ENCODE results near the gene JARID2.
"Not testable (repeated sequence)": the region's sequence is repeated elsewhere in the genome, so short reads cannot be mapped to it uniquely, and the experiment has no call there.

Gene JARID2

DNA sequence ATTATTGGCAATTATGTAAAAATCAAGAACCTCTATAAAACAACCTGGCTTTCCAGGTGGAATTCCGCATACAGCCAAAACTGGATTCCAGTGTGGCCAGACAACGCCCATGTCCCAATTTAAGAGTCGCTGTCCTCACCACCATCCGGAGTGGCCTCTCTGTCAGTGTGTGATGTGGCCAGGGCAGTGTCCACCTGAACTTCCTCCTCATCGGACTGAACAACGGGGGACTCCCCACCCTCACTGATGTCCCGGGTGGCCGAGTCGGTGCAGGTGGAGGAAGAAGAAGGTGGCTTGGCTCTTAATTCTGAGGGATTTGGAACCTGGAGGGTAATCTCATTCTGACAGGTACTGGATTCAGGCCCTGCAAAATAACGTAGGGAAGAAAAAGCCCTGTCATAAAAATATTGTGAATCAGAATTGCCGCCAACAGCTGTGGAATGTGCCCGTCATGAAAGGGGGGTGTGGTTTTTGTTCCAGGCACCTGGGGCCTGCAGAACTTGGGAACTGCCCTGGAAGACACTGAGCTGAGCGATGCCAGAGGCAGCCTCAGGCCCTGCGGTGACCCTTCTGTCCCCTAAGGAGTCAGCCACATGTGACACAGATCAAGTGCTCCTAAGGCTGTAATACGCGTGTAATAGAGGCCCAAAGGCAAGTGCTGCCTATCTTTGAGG, 277.1 kb downstream of the JARID2 start:
- no peak for DNase-seq (ENCODE audit: low spot score)

DNA sequence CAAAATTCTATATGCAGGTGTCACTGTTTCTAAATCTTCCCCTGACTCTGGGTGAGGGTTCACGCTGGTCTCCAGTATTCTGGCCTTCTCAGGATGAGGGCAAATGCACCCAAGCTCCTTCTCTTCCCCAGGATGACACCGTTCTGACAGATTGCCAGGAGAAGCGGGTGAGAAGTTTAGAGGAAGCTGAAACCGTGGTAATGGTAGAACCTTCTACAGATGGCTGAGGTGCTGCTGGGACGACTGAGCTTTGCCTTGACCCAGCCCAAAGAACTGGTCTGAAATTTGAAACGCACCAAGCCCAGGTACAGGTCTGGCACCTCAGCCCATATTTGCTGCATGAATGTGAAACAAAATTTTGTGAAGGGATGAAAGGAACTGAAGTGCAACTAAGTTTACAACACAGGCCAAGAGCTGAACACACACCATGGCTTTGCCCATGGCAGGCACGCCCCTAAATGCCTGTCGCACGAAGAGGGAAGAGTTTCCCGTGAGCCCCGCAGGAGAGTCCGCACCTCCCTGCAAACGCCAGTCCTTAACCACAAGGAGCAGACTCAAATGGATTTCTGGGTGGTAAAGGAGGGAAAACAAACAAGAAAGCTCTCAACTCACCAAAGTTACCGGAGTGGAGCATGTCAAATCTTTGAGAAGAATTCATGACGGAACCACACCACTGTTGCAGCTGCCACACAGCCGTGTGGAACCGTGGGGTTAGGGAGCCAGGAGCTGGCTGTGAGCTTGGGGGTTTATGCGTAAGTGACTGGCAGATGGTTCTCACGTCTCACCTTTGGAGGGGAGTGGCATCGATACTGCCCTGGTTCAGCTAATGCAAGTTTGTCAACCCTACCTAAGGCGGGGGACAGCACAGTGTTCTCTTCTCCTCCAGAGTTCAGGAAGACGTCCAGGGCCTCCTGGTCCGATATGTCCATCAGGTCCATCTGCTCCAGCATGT, 278.1 kb downstream of the JARID2 start:
- no peak for DNase-seq (ENCODE audit: low spot score)

DNA sequence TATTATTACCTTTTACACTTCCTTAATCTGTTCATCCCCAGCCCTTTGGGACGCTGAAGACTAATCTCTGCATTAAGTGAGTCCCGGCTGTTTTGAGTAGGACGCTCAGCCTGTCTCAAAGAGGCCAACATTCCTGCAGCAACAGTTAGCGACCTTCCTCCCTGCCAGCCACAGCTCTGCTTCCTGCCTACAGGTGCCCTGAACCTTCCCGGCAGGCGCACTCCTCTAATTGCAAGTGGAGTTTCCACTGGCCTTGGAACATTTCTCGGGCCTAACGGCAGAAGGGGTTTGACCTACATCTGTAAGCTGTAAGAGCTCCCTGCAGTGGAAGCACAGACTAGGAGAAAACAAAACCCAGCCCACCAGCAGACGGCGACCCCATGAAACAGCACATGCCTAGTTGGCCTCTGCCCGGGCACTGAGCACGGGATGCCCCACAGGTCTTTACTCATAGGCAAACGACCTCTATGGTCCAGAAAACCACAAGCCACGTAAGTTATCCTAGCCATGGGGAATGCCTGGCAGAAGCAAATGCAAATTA, 279.1 kb downstream of the JARID2 start:
- DNase-seq (ENCODE audit: low spot score), result no peak

DNA sequence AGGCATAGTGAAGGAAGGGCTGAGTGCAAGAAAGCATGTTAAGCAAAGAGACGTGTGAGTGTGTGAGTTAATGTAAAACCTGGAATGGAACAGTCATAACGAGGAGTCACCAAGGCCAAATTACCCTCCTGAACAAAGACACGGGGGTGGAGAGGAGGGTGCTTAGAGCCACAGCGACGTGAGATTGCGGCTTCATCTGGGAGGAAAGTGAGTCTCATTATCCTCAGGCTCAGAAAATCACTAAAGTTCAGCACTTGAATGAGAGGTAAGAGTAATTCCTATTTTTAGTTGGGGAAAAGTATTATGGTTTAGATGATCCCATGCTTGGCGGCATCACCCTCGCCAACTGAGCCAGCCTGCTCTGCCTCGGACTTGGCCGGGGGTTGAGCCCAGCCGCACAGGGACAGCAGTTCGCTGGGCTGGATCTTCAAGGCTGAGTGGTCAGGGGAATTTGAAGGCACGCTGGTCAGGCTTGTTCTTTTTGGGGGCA, 280.4 kb downstream of the JARID2 start:
- no peak for DNase-seq (ENCODE audit: low spot score)

DNA sequence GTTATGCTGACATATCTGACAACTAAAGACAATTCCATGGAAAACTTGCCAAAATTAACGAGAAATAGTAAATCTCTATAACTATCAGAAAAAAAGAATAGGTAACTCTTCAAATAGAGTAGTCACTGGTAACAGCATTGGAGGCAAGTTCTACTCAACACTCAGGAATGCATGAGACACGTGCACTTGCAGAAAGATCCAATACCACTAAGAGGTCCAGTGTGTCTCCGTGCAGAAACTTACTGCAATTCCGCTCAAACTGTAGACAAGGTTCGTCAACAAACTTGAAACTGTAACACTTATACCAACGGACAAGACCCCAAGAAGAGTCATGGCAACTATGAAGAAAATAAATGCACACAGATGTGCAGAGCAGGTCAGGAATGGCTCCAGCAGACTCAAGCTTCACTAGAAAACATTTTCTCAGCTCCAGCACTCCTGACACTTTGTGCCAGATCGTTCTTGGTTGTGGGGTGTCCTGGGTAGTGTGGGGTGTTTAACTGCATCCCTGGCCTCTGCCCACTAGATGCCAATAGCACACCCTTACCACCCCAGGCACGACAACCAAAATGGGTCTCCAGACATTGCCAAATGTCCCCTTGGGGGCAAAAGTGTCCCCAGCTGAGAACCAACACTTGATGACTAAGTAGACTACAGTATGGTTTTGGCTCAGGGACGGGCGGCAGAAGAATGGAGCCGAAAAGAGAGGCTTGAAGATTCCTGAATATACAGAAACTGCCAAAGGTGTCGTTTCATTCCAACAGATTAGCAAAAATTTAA, 282.2 kb downstream of the JARID2 start:
- DNase-seq (ENCODE audit: low spot score), result no peak

DNA sequence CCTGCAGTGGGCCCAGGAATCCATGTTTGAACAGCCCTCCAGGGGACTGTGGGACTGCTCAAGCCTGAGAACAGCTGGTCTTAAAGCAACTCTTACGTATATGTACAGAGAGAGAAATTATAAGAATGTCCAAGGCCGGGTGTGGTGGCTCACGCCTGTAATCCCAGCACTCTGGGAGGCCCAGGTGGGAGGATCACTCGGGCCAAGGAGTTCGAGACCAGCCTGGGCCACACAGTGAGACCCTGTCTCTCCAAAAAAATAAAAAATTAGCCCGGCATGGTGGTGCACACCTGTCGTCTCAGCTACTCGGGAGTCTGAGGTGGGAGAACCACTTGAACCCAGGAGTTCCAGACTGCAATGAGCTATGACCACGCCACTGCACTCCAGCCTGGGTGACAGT, 283.0 kb downstream of the JARID2 start:
- DNase-seq (ENCODE audit: low spot score), result no peak

DNA sequence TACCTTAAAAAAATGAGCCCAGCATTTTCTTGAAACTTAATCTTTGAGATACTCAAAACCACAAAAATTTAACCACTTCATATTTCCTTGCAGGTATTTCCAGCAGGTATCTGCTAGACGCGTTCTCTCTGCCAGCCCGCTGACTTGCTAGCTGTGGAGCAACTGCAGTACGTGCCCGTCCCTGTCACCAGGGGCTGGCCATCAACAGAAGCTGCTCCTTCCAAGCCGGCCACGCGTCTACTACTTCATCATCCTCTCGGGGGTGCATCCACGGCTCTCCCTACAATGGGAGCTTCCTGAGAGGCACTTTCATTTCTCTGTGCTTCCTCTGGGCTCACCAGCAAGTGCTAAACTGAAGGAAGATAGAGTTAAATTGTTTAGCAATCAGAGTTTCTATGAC, 284.5 kb downstream of the JARID2 start:
- no peak for DNase-seq (ENCODE audit: low spot score)

DNA sequence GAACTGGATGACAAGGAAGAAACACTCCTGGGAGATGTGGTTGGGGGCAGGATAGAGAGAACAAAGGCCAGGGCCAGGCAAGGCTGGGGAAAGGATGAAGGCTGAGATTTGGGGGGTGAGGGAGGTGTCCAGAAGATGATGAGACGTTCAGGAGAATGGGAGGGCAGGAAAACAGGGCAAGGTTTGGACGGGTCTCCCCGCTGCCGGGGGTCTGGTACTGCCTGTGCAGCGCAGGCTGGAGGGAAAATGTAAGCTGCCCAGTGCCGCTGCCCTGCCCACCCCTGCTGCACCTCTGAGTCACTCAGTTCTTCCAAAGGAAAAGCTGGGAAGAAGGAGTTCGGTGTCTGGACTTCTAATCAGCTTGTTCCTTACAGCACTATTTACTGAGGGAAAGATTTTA, 286.1 kb downstream of the JARID2 start:
- no peak for DNase-seq (ENCODE audit: low spot score)

DNA sequence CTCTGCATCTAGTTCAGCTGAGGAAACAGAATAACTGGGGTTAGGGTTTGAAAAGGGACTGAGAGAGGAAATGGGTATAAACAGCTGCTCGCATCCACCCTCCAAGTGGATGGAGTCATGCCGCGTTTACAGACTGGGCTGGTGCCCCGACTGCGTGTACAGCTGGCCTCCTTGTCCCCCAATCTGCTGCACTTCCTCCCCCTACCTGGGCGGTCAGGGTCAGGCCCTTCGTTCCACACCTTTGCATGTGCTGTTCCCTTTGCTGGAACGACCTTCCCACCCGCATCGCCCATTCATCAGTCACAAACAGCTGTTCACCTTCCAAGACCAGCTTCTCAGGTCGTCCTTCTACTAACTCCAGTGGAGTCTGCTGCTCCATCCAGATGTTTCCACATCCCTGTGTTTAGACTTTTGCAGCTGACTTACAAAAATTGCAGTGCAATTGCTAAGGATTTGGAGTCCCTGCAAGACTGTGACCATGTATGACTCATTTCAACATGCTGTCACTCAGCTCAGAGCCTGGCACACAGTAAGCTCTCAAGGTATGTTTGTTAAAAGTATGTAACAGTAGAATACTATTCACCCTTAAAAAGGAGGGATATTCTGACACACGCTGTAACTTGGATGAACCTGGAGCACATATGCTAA, 287.6 kb downstream of the JARID2 start:
- no peak for DNase-seq (ENCODE audit: low spot score)

DNA sequence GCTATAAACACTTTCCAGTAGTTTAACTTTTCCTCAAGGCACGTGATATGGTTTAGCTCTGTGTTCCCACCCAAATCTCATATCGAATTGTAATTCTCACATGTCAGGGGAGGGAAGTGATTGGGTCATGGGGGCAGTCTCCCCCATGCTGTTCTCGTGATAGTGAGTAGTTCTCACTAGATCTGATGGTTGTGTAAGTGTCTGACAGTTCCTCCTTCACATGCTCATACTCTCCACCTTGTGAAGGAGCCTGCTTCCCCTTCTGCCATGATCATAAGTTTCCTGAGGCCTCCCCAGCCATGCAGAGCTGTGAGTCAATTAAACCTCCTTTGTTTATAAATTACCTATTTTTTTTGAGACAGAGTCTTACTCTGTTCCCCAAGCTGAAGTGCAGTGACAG, 289.1 kb downstream of the JARID2 start:
- no peak for DNase-seq (ENCODE audit: low spot score)

DNA sequence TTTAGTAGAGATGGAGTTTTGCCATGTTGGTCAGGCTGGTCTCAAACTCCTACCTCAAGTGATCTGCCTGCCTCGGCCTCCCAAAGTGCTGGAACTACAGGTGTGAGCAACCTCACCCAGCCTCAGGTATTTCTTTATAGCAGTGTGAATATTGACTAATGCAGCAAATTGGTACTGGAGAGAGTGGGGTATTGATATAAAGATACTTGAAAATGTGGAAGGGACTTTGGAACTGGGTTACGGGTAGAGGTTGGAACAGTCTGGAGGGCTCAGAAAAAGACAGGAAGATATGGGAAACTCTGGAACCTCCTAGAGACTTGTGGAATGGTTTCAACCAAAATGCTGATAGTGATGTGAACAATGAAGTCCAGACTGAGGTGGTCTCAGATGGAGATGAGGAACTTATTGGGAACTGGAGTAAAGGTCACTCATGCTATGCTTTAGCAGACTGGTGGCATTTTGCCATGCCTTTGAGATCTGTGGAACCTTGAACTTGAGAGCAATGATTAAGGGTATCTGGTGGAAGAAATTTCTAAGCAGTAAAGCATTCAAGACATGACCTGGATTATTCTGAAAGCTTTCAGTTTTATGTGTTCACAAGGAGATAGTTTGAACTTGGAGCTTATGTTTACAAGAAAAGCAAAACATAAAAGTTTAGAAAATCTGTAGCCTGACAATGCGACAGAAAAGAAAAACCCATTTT, 289.8 kb downstream of the JARID2 start:
- no peak for DNase-seq (ENCODE audit: low spot score)

DNA sequence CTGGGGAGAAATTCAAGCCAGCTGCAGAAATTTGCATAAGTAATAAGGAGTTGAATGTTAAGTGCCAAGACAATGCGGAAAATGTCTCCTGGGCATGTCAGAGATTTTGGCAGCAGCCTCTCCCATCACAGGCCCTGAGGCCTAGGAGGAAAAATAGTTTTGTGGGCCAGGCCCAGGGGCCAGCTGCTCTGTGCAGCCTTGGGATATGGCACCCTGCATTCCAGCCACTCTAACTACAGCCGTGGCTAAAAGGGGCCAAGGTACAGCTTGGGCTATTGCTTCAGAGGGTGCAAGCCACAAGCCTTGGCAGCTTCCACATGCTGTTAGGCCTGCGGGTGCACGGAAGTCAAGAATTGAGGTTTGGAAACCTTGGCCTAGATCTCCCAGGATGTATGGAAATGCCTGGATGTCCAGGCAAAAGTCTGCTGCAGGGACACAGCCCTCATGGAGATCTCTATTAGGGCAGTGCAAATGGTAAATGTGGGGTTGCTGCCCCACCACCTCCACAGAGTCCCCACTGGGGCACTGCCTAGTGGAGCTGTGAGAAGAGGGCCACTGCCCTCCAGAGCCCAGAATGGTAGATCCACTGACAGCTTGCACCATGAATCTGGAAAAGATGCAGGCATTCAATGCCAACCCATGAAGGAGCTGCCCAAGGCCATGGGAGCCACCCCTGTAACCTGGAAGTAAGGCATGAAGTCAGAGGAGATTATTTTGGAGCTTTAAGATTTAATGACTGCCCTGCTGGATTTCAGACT, 290.5 kb downstream of the JARID2 start:
- DNase-seq (ENCODE audit: low spot score), result no peak

DNA sequence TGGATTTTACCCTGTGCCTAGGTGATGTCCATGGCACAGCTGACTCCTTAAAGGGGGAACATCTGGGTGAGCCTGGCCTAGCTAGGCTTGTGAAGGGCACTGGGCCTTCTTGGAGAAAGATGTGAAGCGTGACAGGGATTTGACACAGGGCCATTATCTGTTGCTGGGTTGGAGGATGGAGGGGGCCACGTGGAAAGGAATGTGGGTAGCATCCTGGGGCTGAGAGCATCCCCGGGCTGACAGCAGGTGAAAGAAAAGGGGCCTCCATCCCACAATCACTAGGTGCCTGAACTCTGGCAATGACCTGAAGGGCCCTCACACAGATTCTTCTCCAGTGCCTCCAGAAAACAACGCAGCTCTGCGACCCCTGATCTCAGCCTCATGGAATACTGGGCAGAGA, 292.2 kb downstream of the JARID2 start:
- no peak for DNase-seq (ENCODE audit: low spot score)

DNA sequence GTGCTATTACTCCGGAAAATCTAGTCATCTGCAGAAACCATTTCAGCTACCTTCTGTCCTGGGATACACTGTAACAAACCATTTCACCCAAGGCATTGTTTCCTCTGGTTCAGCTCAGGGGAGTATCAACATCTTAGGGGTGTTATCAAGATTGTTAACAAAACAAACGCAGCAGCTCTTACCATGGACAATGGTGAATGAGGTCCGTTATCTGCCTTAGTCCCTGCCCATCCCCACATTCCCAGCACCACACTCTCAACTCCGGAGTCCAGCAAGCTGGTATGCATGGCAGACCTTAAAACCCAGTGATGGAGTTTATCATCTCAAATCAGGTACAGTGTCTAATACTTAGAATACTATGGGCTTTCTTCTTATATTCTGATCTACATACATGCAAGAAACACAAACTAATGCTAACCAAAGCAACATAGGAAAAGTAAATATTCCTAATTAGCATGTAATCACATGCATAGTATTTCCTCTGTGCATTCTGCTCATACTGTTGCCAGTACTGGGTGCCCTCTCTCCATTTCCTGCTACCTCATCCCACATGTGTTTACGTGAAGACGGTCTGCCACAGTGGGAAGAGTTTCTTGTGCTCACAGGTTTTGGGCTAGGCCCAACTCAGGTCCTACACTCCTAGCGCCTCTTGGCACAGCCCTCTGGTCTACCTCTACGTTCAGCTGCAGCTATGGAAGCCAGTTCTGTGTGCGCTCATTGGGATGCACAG, 293.1 kb downstream of the JARID2 start:
- no peak for DNase-seq (ENCODE audit: low spot score)

DNA sequence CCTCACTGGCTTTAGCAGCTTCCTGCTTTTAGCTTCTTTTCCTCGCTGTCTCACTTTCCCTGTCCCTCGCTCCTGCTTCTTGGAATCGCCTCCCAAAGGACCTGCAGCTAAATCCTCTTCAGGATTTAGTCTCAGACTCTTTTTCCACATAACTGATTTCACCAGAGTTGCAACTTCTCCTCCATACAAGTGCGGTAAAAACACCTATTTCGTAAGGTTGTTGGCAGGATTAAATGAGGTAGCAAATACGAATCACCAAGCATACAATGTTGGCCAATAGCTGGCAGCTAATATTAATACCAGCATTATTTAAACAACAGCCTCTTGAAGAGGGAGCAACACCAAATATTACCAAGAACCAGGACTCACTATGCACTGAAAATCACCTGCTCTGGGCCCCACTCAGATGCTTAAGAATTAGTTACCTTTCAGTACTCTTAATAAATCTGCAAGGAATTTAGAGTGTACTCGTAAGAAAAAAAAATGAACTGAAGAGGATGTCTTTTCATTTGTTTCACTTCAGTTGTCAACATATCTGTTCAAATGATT, 293.9 kb downstream of the JARID2 start:
- no peak for DNase-seq (ENCODE audit: low spot score)

DNA sequence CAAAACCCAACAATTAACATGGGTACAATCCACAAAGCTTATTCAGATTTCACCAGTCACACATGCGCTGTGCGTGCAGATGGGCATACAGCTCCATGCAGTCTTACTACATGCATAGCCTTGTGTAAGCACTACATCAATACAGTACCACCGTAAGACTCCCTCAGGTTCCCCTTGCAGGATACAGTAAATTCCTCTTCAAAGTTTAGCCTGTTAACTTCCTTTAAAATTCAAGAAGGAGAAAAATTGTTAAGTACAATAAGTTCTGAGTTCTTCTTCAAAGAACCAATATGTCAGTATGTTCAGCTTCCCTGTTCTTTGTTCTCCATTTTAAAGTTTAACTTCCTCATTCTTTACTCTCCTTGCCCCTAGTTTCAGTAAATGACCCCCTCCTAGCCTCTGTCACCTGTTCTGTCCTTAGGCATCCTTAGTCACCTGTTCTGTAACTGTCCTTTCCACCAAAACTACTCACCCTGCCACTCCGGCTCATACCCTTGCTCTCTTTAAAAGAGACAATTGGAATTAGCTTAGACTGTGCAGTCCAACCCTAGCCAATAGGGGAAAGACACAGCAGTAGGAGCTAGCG, 297.6 kb downstream of the JARID2 start:
- not testable (repeated sequence) for DNase-seq (ENCODE audit: low spot score)

DNA sequence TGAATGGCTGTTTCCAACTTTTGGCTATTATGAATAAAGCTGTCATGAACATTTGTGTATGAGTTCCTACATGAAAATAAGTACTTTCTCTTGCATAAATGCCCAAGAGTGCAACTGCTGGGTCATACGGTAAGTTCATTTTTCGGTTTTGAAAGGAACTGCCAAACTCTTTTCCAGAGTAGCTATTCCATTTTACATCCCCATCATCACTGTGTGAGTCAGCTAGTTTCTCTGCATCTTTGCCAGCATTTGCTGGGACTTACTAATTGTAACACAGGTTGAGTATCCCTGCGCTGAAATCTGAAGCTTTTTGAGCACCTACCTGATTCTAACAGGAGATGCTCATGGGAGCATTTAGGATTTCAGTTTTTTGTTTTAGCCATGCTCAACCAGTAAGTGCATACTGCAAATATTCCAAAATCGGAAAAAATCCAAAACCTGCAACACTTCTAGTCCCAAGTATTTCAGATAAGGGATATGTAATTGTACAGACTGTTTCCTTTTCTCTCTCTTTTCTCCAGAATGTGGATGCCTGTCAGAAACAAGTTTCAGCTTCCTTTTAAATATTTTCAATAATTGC, 298.5 kb downstream of the JARID2 start:
- DNase-seq (ENCODE audit: low spot score), result no peak

DNA sequence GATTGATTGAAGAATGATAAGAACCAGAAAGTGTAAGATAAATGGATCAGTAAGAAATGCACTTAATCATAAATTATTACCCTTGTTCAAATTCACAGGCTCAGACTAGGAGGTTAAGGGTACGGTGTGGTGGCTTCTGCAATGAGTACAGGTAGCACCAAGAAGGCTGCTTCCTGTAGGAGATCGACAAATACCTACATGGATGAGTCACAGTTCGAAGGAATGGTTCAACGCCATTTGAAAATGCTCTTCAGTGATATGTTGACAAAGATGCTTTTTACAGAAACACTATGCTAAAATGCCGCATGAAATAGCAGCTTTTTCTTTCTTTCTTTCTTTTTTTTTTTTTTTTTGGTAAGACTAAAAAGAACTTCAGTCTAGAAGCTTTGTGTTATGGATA, 300.7 kb downstream of the JARID2 start:
- DNase-seq (ENCODE audit: low spot score), result no peak

DNA sequence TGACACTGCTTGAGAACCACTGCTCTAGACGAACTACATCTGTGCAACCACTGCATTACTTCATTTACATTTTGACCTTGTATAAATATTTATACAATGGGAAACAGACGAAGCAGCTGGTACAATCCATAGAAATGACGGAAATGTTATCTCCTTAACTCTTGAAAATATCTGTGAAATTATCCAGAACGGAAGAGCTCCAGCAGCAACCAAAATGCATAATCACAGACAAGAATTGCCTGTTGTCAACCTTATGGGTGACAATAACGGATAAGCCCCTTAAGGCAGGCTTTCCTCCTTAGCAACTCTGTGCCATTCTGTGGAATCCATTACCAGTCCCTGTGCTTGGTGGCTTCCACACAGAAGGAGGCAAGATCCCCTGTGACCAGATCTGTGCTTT, 301.5 kb downstream of the JARID2 start:
- no peak for DNase-seq (ENCODE audit: low spot score)

Measured in CD4-positive, alpha-beta T cell treated with Interleukin-6 at 100 ng/mL for 8 hours (primary cell).